Panc1 (cell line): Measurements from ENCODE around the gene PRR35. TPM values are rescaled to one million over a fixed set of nuclear protein-coding genes. Genes with fewer than 3 reads are reported as not detected.

ENCODE experiments used
- ATAC-seq: fragments of 200-7000 bp; cut with Tn5 transposase; 2 replicates; pipeline ENCODE4 v1.9.1; 2020; ENCODE audit warnings: mild to moderate bottlenecking, moderate library complexity
- BruUV-seq: library from RNA; stranded (reverse); fragments of 400-500 nt; replicated peaks from 2 replicates; lab custom pipeline; 2021; lab: Mats Ljungman, UMichigan
- CTCF ChIA-PET: fragments of 300-600 bp; sonication (Branson Sonifier 250); formaldehyde crosslinking; loops from one replicate; lab custom pipeline; 2022; ENCODE audit warnings: antibody characterized with exemption; lab: Charles Lee
- POLR2A ChIA-PET: fragments of 300-600 bp; sonication (Branson Sonifier 250); formaldehyde crosslinking; loops from one replicate; lab custom pipeline; 2022; ENCODE audit warnings: antibody characterized with exemption; lab: Charles Lee
- DNase-seq: peaks from one replicate; pipeline ENCODE4 v3.0.0-alpha.2; 2010; ENCODE audit warnings: low read depth, low spot score
- H3K27ac ChIP-seq: 2 replicates; pipeline ENCODE4 v1.5.1; 2011; ENCODE audit warnings: mild to moderate bottlenecking, low read length, inconsistent platforms
- H3K27me3 ChIP-seq: fragments of 200-500 bp; sonication (Bioruptor generic); 2 replicates; pipeline ENCODE4 v1.6.0; 2014; ENCODE audit warnings: low read length, inconsistent platforms; ENCODE audit not compliant: control insufficient read depth, insufficient read depth
- H3K36me3 ChIP-seq: fragments of 200-500 bp; sonication (Bioruptor generic); 2 replicates; pipeline ENCODE4 v1.5.1; 2014; ENCODE audit warnings: inconsistent platforms, mild to moderate bottlenecking, low read length, moderate library complexity; ENCODE audit not compliant: control insufficient read depth, insufficient read depth
- H3K4me1 ChIP-seq: 2 replicates; pipeline ENCODE4 v1.5.1; 2011; ENCODE audit warnings: inconsistent platforms, mild to moderate bottlenecking, low read length, moderate library complexity; ENCODE audit not compliant: control insufficient read depth, insufficient read depth
- H3K4me3 ChIP-seq, 2 experiments: 2 replicates each; pipeline ENCODE4 v1.5.1; 2011 to 2012; ENCODE audit warnings: low read depth in 2 of 2, low read length in 2 of 2, mild to moderate bottlenecking in 2 of 2, inconsistent platforms in 1 of 2, moderate library complexity in 1 of 2
- H3K9me3 ChIP-seq: fragments of 200-500 bp; sonication (Bioruptor generic); 2 replicates; pipeline ENCODE4 v1.5.1; 2014; ENCODE audit warnings: low read depth, mild to moderate bottlenecking, inconsistent platforms, low read length, moderate library complexity; ENCODE audit not compliant: control insufficient read depth, insufficient read depth
- POLR2AphosphoS5 ChIP-seq: IDR thresholded peaks from 2 replicates; pipeline ENCODE4 v1.6.1; 2012; ENCODE audit warnings: mild to moderate bottlenecking, low read depth, low read length, moderate library complexity
- SIN3A ChIP-seq: IDR thresholded peaks from 2 replicates; pipeline ENCODE4 v1.6.1; 2012; ENCODE audit warnings: low read depth, mild to moderate bottlenecking, low read length, moderate library complexity, borderline replicate concordance; ENCODE audit not compliant: insufficient read depth
- TCF7L2 ChIP-seq: IDR thresholded peaks from 2 replicates; pipeline ENCODE4 v1.6.1; 2011; ENCODE audit warnings: mild to moderate bottlenecking, low read depth, low read length, inconsistent platforms
- in situ Hi-C: cut with HindIII; loops from 2 replicates; pipeline ENCODE4 v1.10.0; 2016; ENCODE audit warnings: low sequenced_read_pairs, low pct_unique_long_range_greater_than_20kb
- intact Hi-C: fragments of 100-400 bp; cut with micrococcal nuclease; formaldehyde crosslinking; loops from one replicate; pipeline ENCODE4 v1.10.0; 2022; ENCODE audit not compliant: unreplicated experiment
- total RNA-seq: library from RNA; stranded (reverse); gene quantifications from one replicate; pipeline ENCODE4 v1.2.1, GENCODE V29; 2021; ENCODE audit not compliant: unreplicated experiment
- TF ChIP-seq, protein P1 (sequence below), 2 experiments: IDR thresholded peaks; 2 replicates each; pipeline ENCODE4 v1.6.1; 2011 to 2012; ENCODE audit warnings: low read depth in 2 of 2, control low read depth in 1 of 2, low read length in 1 of 2, mild to moderate bottlenecking in 1 of 2, moderate library complexity in 1 of 2; ENCODE audit not compliant: insufficient read depth in 1 of 2
- TF ChIP-seq, protein P2 (sequence below): fragments of 450-650 bp; IDR thresholded peaks from 2 replicates; pipeline ENCODE4 v1.5.1; 2017; ENCODE audit warnings: mild to moderate bottlenecking

The PRR35 gene
- total RNA-seq, 1 experiment from 2014 or later: 2.2 TPM

DNA sequence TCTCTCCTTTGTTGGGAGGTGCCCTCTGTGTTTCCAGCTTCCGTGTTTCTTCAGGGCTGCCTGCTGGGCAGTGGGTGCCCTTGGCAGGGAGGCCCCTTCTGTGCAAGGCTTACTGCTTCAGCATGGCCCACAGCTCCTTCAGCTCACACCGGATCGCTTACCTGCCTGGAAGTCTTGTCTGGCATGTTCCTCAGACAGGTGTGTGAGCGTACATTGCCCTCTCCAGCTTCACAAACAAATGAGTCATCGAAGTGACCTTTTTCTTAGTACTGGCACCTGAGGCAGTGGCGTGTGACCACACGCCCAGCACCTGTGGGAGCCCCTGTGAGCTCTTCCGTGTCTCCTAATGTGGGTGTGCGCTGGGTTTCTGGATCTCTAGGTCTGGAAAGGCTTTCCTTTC, 33.2 kb downstream of the PRR35 start:
- ATAC-seq (no peak), DNase-seq (no peak)
- Histone ChIP-seq H3K9me3 (no peaks in the 10 kb centered on the region), H3K4me3 (no peak overlapping the region), H3K27ac (peak overlapping the region; percentile 18), H3K4me1 (peaks cover 26% of the 10 kb centered on the region), H3K36me3 (no peaks in the 10 kb centered on the region), H3K27me3 (no peaks in the 10 kb centered on the region)
- TF ChIP-seq POLR2AphosphoS5: no peak
- no peak for TF ChIP-seq TCF7L2
- TF ChIP-seq, protein P1, sequence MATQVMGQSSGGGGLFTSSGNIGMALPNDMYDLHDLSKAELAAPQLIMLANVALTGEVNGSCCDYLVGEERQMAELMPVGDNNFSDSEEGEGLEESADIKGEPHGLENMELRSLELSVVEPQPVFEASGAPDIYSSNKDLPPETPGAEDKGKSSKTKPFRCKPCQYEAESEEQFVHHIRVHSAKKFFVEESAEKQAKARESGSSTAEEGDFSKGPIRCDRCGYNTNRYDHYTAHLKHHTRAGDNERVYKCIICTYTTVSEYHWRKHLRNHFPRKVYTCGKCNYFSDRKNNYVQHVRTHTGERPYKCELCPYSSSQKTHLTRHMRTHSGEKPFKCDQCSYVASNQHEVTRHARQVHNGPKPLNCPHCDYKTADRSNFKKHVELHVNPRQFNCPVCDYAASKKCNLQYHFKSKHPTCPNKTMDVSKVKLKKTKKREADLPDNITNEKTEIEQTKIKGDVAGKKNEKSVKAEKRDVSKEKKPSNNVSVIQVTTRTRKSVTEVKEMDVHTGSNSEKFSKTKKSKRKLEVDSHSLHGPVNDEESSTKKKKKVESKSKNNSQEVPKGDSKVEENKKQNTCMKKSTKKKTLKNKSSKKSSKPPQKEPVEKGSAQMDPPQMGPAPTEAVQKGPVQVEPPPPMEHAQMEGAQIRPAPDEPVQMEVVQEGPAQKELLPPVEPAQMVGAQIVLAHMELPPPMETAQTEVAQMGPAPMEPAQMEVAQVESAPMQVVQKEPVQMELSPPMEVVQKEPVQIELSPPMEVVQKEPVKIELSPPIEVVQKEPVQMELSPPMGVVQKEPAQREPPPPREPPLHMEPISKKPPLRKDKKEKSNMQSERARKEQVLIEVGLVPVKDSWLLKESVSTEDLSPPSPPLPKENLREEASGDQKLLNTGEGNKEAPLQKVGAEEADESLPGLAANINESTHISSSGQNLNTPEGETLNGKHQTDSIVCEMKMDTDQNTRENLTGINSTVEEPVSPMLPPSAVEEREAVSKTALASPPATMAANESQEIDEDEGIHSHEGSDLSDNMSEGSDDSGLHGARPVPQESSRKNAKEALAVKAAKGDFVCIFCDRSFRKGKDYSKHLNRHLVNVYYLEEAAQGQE (IDR thresholded peaks at IDR 0.05; ENCODE audit: insufficient read depth in 1 of 2, low read depth in 2 of 2, low read length in 1 of 2): no peak
- TF ChIP-seq, protein P2, sequence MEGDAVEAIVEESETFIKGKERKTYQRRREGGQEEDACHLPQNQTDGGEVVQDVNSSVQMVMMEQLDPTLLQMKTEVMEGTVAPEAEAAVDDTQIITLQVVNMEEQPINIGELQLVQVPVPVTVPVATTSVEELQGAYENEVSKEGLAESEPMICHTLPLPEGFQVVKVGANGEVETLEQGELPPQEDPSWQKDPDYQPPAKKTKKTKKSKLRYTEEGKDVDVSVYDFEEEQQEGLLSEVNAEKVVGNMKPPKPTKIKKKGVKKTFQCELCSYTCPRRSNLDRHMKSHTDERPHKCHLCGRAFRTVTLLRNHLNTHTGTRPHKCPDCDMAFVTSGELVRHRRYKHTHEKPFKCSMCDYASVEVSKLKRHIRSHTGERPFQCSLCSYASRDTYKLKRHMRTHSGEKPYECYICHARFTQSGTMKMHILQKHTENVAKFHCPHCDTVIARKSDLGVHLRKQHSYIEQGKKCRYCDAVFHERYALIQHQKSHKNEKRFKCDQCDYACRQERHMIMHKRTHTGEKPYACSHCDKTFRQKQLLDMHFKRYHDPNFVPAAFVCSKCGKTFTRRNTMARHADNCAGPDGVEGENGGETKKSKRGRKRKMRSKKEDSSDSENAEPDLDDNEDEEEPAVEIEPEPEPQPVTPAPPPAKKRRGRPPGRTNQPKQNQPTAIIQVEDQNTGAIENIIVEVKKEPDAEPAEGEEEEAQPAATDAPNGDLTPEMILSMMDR: no peak
- TF ChIP-seq SIN3A: no peak
- POLR2A ChIA-PET: no interaction called here
- intact Hi-C loops: no loop called here
- in situ Hi-C loops: no loop called here
- CTCF ChIA-PET: no interaction called here
- BruUV-seq: no TSS peak

DNA sequence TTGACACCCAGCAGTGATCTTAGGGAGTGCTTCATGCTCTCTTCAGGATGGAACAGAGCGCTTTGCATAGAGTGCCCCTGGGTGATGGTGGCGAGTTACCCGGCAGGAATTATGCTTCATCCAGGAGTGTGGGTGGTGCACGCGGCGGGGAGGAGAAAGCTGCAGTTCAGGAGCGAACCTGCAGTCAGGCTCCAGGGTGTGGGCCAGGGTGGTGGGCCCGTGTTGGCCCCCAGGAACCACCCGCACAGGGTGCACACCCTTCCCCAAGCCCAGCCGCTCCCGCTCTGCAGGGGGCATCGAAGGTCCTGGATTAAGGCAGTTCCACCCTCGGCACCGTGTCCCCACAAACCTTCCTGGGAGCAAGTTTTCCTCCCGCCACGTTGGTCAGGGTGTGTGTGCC, 33.6 kb downstream of the PRR35 start:
- ATAC-seq: no peak
- no peak overlapping the region for H3K27ac ChIP-seq
- ChIA-PET POLR2A (no interaction called here), CTCF (no interaction called here)
- H3K36me3 ChIP-seq: no peaks in the 10 kb centered on the region
- H3K4me3 ChIP-seq: no peak overlapping the region
- H3K27me3 ChIP-seq: no peaks in the 10 kb centered on the region
- no peak for DNase-seq
- H3K9me3 ChIP-seq: no peaks in the 10 kb centered on the region
- no TSS peak for BruUV-seq
- intact Hi-C loops: no loop called here
- in situ Hi-C loops: no loop called here
- no peak for TF ChIP-seq POLR2AphosphoS5
- TF ChIP-seq TCF7L2: no peak
- no peak for TF ChIP-seq SIN3A
- TF ChIP-seq, protein P1 (IDR thresholded peaks at IDR 0.05; ENCODE audit: insufficient read depth in 1 of 2, low read depth in 2 of 2, low read length in 1 of 2): no peak
- peaks cover 26% of the 10 kb centered on the region for H3K4me1 ChIP-seq
